ENCODE results near the gene ALOX5AP. TPM values are rescaled to one million over a fixed set of nuclear protein-coding genes. Genes with fewer than 3 reads are reported as not detected.

The ALOX5AP gene
- total RNA-seq, 1 donor from 2014 or later, result 33.6 TPM

DNA sequence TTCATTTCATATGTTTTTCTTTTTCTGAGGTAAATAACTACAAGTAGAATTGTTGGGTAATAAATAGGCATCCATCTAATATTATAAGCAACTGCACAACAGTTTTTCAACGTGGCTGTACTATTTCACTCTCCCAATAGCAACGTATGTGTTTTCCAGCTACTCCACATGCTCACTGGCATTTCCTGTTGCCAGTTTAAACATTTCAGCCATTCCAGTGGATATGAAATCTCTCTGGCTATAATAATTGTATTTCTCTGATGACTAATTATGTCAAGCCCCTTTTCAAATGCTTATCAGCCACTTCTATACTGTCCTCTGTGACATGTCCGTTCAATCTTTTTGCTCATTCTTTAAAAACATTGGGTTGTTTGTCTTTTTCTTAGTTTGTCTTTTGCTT lies 26.8 kb upstream of the ALOX5AP start:
- intact Hi-C loops (cut with DNase I), result no loop called here
- H3K4me3 ChIP-seq, result no peak overlapping the region
- no peaks in the 10 kb centered on the region for H3K36me3 ChIP-seq
- no peak overlapping the region for H3K27ac ChIP-seq
- TF ChIP-seq, protein P1, sequence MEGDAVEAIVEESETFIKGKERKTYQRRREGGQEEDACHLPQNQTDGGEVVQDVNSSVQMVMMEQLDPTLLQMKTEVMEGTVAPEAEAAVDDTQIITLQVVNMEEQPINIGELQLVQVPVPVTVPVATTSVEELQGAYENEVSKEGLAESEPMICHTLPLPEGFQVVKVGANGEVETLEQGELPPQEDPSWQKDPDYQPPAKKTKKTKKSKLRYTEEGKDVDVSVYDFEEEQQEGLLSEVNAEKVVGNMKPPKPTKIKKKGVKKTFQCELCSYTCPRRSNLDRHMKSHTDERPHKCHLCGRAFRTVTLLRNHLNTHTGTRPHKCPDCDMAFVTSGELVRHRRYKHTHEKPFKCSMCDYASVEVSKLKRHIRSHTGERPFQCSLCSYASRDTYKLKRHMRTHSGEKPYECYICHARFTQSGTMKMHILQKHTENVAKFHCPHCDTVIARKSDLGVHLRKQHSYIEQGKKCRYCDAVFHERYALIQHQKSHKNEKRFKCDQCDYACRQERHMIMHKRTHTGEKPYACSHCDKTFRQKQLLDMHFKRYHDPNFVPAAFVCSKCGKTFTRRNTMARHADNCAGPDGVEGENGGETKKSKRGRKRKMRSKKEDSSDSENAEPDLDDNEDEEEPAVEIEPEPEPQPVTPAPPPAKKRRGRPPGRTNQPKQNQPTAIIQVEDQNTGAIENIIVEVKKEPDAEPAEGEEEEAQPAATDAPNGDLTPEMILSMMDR (IDR thresholded peaks at IDR 0.05), result no peak
- no peak for TF ChIP-seq POLR2A (IDR thresholded peaks at IDR 0.05)
- TF ChIP-seq POLR2AphosphoS5 (IDR thresholded peaks at IDR 0.05; ENCODE audit: insufficient read depth in 1 of 2, low read depth in 1 of 2), result no peak
- DNase-seq (ENCODE audit: extremely low spot score in 2 of 2), result no peak
- H3K4me1 ChIP-seq, result no peaks in the 10 kb centered on the region
- no peaks in the 10 kb centered on the region for H3K9me3 ChIP-seq
- no peaks in the 10 kb centered on the region for H3K27me3 ChIP-seq

DNA sequence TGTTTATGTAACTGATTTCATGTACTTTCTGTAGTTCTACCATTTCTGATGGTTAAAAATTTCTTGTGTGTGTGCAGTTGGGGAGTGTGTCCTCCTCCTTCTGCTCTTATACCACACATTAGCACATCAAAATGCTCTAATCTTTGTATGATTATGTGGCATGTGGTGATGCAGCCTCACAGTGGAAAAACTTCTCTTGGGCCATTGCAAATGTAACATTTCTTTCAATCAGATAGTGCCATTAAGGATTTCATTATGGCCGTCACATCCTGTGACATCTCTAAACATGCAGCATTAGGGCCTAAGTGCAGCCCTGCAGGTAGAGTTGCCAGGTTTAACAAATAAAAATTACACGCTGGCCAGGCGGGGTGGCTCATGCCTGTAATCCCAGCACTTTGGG lies 24.9 kb upstream of the ALOX5AP start:
- DNase-seq (ENCODE audit: extremely low spot score in 2 of 2), result peak in 1 of 2 donors; percentile 6
- Histone ChIP-seq H3K27me3 (no peaks in the 10 kb centered on the region), H3K27ac (no peak overlapping the region), H3K9me3 (no peaks in the 10 kb centered on the region), H3K4me1 (no peaks in the 10 kb centered on the region), H3K4me3 (no peak overlapping the region), H3K36me3 (no peaks in the 10 kb centered on the region)
- intact Hi-C loops (cut with DNase I), result no loop called here
- TF ChIP-seq POLR2A (IDR thresholded peaks at IDR 0.05), result no peak
- no peak for TF ChIP-seq POLR2AphosphoS5 (IDR thresholded peaks at IDR 0.05; ENCODE audit: insufficient read depth in 1 of 2, low read depth in 1 of 2)
- TF ChIP-seq, protein P1 (IDR thresholded peaks at IDR 0.05), result no peak

DNA sequence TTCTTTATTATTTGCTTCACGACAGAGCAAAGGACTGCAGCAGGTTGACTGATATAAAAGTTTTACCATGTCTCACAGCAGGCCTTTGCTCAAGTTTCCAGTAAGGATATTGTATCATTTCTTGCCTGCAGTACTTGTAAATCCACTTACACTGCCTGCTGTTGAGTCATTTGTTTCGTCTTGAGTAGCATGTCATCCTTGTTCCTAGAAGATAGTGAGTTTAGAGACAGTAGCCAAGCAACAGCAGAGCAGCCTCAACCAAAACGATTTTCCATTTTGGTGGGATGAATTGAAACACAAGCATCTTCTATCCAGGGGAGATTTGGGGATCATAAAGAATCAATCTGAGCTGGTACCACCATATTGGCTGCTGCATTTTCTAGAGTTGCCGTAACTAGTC lies 24.0 kb upstream of the ALOX5AP start:
- TF ChIP-seq POLR2A (IDR thresholded peaks at IDR 0.05) (no peak), POLR2AphosphoS5 (IDR thresholded peaks at IDR 0.05; ENCODE audit: insufficient read depth in 1 of 2, low read depth in 1 of 2) (no peak)
- TF ChIP-seq, protein P1 (IDR thresholded peaks at IDR 0.05), result no peak
- H3K36me3 ChIP-seq, result no peaks in the 10 kb centered on the region
- intact Hi-C loops (cut with DNase I), result no loop called here
- H3K4me3 ChIP-seq, result no peak overlapping the region
- no peaks in the 10 kb centered on the region for H3K4me1 ChIP-seq
- no peak for DNase-seq (ENCODE audit: extremely low spot score in 2 of 2)
- H3K27ac ChIP-seq, result no peak overlapping the region
- H3K9me3 ChIP-seq, result no peaks in the 10 kb centered on the region
- H3K27me3 ChIP-seq, result no peaks in the 10 kb centered on the region

DNA sequence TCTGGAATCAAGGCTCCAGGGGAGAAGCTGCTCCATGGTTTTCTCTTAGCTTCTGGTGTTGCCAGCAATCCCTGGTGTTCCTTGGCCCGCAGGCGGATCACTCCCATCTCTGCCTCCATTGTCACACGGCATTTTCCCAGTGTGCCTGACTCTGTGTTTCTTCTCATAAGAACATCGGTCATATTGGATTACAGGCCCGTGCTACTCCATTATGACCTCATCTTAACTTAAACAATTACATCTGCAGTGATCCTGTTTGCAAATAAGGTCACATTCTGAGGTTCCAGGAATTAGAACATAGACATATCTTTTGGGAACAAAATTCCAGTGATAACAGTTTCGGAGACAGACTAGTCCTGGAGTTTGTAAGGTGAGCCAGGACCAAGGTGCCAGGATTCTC lies 23.5 kb upstream of the ALOX5AP start:
- Histone ChIP-seq H3K4me3 (no peak overlapping the region), H3K9me3 (no peaks in the 10 kb centered on the region), H3K27me3 (no peaks in the 10 kb centered on the region), H3K27ac (no peak overlapping the region), H3K4me1 (no peaks in the 10 kb centered on the region), H3K36me3 (no peaks in the 10 kb centered on the region)
- intact Hi-C loops (cut with DNase I), result no loop called here
- TF ChIP-seq POLR2A (IDR thresholded peaks at IDR 0.05), result no peak
- TF ChIP-seq, protein P1 (IDR thresholded peaks at IDR 0.05), result no peak
- TF ChIP-seq POLR2AphosphoS5 (IDR thresholded peaks at IDR 0.05; ENCODE audit: insufficient read depth in 1 of 2, low read depth in 1 of 2), result no peak
- DNase-seq (ENCODE audit: extremely low spot score in 2 of 2), result no peak

DNA sequence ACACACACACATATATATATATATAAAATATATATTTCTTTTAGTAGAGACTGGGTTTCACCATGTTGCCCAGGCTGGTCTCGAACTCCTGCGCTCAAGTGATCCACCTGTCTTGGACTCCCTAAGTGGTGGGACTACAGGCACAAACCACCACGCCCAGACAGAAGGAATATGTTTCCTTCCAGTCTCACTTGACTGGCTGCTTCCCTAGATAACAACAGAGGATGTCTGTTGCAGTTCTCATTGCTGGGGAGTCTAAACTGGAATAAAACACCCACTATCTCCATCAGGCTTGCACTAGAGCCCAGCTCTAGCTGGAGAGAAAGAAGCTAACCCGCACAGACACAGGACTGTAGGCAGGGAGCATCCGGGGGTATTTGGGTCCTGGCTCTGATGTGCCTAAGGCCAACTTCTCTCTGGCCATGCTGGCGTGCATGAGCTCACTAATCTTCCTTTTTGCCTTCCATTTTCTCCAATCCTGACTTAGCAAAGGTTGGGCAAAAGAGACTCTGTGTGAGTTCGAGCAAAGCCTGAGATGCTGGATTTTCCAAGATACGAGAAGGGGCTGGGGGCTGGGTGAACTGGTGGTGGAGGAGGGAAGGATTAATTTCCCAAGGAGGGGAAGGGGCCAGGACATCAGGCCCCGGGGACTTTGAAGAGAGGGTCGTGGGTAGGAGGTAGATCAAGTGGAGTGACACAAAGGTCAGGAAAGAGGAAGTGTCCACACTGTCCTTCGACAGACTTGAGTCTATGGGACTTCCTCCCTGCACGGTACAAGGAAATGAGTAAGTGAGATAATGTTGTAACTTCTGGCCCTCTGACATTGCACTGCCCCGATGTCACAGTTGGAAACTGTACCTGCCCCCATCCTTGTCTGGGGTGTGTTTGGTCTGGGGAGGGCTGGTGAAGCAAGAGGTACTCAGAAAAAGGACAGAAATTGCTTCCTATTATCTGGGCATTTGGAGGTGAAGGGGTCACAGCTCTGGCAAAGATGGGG lies 22.5 kb upstream of the ALOX5AP start:
- Histone ChIP-seq H3K36me3 (no peaks in the 10 kb centered on the region), H3K27me3 (no peaks in the 10 kb centered on the region), H3K27ac (no peak overlapping the region), H3K4me3 (no peak overlapping the region), H3K4me1 (no peaks in the 10 kb centered on the region), H3K9me3 (no peaks in the 10 kb centered on the region)
- DNase-seq (ENCODE audit: extremely low spot score in 2 of 2), result peak in 1 of 2 donors; percentile 85
- intact Hi-C loops (cut with DNase I), result no loop called here
- TF ChIP-seq POLR2AphosphoS5 (IDR thresholded peaks at IDR 0.05; ENCODE audit: insufficient read depth in 1 of 2, low read depth in 1 of 2) (no peak), POLR2A (IDR thresholded peaks at IDR 0.05) (no peak)
- TF ChIP-seq, protein P1 (IDR thresholded peaks at IDR 0.05), result no peak

All from vagina (tissue), 2 donors.